DND-41 (cell line): ENCODE results near the gene HOXA3.

ENCODE experiments used
- ATAC-seq: fragments of 200-7000 bp; cut with Tn5 transposase; 3 replicates; pipeline ENCODE4 v1.9.1; 2021; ENCODE audit warnings: low read depth; ENCODE audit not compliant: insufficient read depth
- DNase-seq: peaks from one replicate; pipeline ENCODE4 v3.0.0-alpha.2; 2020
- H2AFZ ChIP-seq: 2 replicates; pipeline ENCODE4 v1.6.0; 2012; ENCODE audit warnings: low read depth, low read length
- H3K27ac ChIP-seq: 2 replicates; pipeline ENCODE4 v1.5.1; 2012; ENCODE audit warnings: low read length, inconsistent platforms
- H3K27me3 ChIP-seq: fragments of 200-600 bp; sonication (generic); 2 replicates; pipeline ENCODE4 v1.6.0; 2012; ENCODE audit warnings: low read length, mild to moderate bottlenecking, inconsistent platforms; ENCODE audit not compliant: insufficient read depth, poor library complexity
- H3K36me3 ChIP-seq: 2 replicates; pipeline ENCODE4 v1.5.1; 2012; ENCODE audit warnings: low read length, inconsistent platforms; ENCODE audit not compliant: insufficient read depth
- H3K4me1 ChIP-seq: 2 replicates; pipeline ENCODE4 v1.5.1; 2012; ENCODE audit warnings: mild to moderate bottlenecking, low read length; ENCODE audit not compliant: insufficient read depth
- H3K4me2 ChIP-seq: 2 replicates; pipeline ENCODE4 v1.6.0; 2012; ENCODE audit warnings: mild to moderate bottlenecking, moderate library complexity, low read length, inconsistent platforms; ENCODE audit not compliant: insufficient read depth
- H3K4me3 ChIP-seq, 2 experiments: fragments of 200-600 bp in 1 of 2; shearing (Covaris generic) in 1 of 2; 2 replicates each; pipeline ENCODE4 v1.5.1; 2012 to 2016; ENCODE audit warnings: inconsistent platforms in 2 of 2, low read length in 2 of 2, mild to moderate bottlenecking in 2 of 2, low read depth in 1 of 2, moderate library complexity in 1 of 2
- H3K79me2 ChIP-seq: 2 replicates; pipeline ENCODE4 v1.6.0; 2012; ENCODE audit warnings: low read length, inconsistent platforms; ENCODE audit not compliant: insufficient read depth
- H3K9ac ChIP-seq: 2 replicates; pipeline ENCODE4 v1.6.0; 2012; ENCODE audit warnings: low read depth, mild to moderate bottlenecking, inconsistent platforms, low read length, moderate library complexity
- H3K9me3 ChIP-seq: 2 replicates; pipeline ENCODE4 v1.5.1; 2012; ENCODE audit warnings: low read length, moderate library complexity, mild to moderate bottlenecking, inconsistent platforms; ENCODE audit not compliant: insufficient read depth, severe bottlenecking
- H4K20me1 ChIP-seq: 2 replicates; pipeline ENCODE4 v1.6.0; 2012; ENCODE audit warnings: low read length; ENCODE audit not compliant: insufficient read depth
- EZH2 ChIP-seq: IDR thresholded peaks from 3 replicates; pipeline ENCODE4 v1.6.1; 2012; ENCODE audit warnings: borderline replicate concordance, low read depth, mild to moderate bottlenecking, moderate library complexity, low read length, inconsistent platforms; ENCODE audit not compliant: severe bottlenecking
- TF ChIP-seq, protein P1 (sequence below): IDR thresholded peaks from 2 replicates; pipeline ENCODE4 v1.5.1; 2012; ENCODE audit warnings: borderline replicate concordance, low read length, moderate library complexity, mild to moderate bottlenecking; ENCODE audit not compliant: poor library complexity, severe bottlenecking; ENCODE audit errors: extremely low read depth

HOXA3 gene

DNA sequence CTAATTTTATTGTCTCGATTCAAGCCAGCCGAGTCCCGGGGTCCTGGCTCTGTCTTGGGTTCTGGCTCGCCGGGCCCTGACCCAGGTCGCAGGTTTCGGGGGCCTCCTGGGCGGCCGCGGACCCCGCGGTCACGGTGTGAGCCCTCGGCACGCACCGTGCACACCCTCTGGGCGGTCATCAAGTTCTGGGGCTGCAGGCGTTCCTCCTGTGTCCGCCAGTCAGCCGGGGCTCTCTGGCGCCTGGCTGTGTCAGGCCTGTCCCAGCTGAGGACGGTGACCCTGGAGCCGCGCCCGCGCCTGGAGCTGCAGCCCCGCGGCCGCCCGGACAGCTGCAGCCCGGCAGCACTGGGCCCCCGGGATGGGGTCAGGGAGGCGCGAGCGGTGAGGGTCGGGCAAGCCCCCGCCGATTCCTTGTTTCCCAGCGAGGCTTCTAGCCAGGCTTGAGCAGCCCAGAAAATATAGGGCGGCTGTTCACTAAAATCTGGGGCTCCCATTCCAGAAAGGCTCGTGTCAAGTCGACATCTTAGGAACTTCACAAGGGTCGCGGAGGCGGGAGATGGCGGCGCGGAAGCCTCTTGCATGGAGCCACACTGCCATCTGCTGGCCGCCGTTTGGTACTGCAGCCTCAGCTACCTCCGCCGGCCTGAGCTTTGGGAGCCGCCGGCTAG, 8.3 kb upstream of the HOXA3 start:
- H3K79me2 ChIP-seq = peaks cover 1% of the 10 kb centered on the region
- no peaks in the 10 kb centered on the region for H3K27me3 ChIP-seq
- ATAC-seq (peak; percentile 78), DNase-seq (peak; percentile 87)
- peak overlapping the region; percentile 80 for H3K27ac ChIP-seq
- H3K4me1 ChIP-seq = peaks cover 22% of the 10 kb centered on the region
- H3K4me3 ChIP-seq = peak overlapping the region; percentile 15 to 64; a peak in 3 of 4 replicates
- H4K20me1 ChIP-seq = no peaks in the 10 kb centered on the region
- no peaks in the 10 kb centered on the region for H3K36me3 ChIP-seq
- no peaks in the 10 kb centered on the region for H3K9me3 ChIP-seq
- H3K9ac ChIP-seq = peak overlapping the region; percentile 68
- TF ChIP-seq, protein P1, sequence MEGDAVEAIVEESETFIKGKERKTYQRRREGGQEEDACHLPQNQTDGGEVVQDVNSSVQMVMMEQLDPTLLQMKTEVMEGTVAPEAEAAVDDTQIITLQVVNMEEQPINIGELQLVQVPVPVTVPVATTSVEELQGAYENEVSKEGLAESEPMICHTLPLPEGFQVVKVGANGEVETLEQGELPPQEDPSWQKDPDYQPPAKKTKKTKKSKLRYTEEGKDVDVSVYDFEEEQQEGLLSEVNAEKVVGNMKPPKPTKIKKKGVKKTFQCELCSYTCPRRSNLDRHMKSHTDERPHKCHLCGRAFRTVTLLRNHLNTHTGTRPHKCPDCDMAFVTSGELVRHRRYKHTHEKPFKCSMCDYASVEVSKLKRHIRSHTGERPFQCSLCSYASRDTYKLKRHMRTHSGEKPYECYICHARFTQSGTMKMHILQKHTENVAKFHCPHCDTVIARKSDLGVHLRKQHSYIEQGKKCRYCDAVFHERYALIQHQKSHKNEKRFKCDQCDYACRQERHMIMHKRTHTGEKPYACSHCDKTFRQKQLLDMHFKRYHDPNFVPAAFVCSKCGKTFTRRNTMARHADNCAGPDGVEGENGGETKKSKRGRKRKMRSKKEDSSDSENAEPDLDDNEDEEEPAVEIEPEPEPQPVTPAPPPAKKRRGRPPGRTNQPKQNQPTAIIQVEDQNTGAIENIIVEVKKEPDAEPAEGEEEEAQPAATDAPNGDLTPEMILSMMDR = peak; percentile 98
- TF ChIP-seq EZH2 = no peak
- H3K4me2 ChIP-seq = peak overlapping the region; percentile 93
- H2AFZ ChIP-seq = peak overlapping the region; percentile 97

DNA sequence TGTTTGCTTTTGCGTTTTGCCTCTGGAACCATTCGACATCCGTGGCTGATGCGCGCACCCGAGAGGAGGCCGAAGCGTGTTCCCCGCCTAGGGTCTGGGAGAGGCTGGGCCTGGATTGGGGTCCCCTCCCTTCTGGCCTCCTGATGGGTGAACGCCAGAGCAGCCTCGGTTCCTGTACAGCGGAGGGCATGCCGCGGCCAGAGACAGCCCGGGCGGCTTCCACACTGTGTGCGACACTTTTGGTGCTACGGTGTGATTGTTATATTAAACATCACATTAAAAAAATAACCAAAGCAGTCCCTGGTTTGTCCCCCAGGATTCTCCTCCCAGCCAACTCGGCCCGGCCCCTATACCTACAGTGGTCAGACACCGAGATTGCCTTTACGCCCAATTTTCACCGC, 7.8 kb upstream of the HOXA3 start:
- H2AFZ ChIP-seq = peak overlapping the region; percentile 97
- no peak overlapping the region for H3K27ac ChIP-seq

DNA sequence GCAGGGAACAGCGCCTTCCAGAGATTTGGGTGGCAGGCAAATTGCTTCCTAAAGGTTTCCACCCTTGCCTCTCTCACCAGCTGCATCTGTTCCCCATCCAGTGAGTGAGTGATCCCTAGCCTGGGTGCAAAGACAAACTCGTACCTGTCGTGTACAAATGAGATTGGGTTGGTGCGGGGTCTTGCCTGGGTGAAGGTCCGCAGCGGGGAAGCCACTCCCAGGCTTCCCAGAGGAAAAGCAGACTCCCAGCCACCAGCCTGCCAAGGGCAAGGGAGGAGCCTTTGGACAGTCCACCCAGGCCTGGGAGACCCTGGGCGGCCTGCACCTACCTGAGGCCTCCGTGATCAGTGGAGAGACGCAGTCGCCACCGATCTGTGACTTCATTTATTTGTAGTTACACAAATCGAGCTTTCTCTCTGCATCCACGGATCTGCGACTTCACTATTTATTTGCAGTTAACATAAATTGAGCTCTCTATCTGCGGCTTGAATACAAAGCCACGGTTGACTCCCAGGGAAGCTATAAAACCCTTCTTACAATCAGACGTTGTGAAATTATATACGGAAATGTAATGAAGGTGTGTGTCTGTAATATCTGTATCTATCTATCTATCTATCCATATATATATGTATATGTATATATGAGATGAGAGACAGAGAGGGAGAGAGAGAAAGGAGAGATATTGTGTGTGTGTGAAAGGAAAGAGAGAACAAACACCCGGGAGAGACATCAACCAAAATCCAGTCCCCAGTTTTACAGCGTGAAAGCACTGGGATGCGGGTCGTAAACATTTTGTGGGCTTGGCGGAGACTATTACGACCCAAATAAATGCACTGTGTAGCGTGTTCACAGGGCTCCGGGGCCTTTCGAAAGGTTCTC, 7.1 kb upstream of the HOXA3 start:
- H3K79me2 ChIP-seq = peaks cover 9% of the 10 kb centered on the region
- H3K4me3 ChIP-seq = no peak overlapping the region
- TF ChIP-seq, protein P1 = no peak
- H3K4me2 ChIP-seq = no peak overlapping the region
- no peak overlapping the region for H3K27ac ChIP-seq
- no peaks in the 10 kb centered on the region for H3K27me3 ChIP-seq
- H2AFZ ChIP-seq = peak overlapping the region; percentile 97; the same call in 1 of the 2 replicates
- ATAC-seq (no peak), DNase-seq (no peak)
- peak overlapping the region; percentile 68; the same call in 1 of the 2 replicates for H3K9ac ChIP-seq
- peaks cover 32% of the 10 kb centered on the region for H3K4me1 ChIP-seq
- H3K36me3 ChIP-seq = no peaks in the 10 kb centered on the region
- H4K20me1 ChIP-seq = no peaks in the 10 kb centered on the region
- H3K9me3 ChIP-seq = no peaks in the 10 kb centered on the region

More for the DNA sequence above, 7.8 kb upstream of the HOXA3 start:
- Histone ChIP-seq H3K9ac (peak overlapping the region; percentile 68), H3K4me1 (peaks cover 28% of the 10 kb centered on the region), H3K36me3 (no peaks in the 10 kb centered on the region), H3K27me3 (no peaks in the 10 kb centered on the region), H3K9me3 (no peaks in the 10 kb centered on the region), H4K20me1 (no peaks in the 10 kb centered on the region), H3K79me2 (peaks cover 6% of the 10 kb centered on the region), H3K4me2 (peak overlapping the region; percentile 93), H3K4me3 (peak overlapping the region in 1 of 2 experiments; percentile 64; a peak in 1 of 4 replicates)
- no peak for TF ChIP-seq EZH2
- TF ChIP-seq, protein P1 = no peak
- ATAC-seq (no peak), DNase-seq (no peak)
